ENCODE data around the gene CLTA. TPM values are rescaled to one million over a fixed set of nuclear protein-coding genes. Genes with fewer than 3 reads are reported as not detected.

Gene CLTA
- total RNA-seq, 2 experiments from 2014 or later, result 32.0 to 32.8 TPM

DNA sequence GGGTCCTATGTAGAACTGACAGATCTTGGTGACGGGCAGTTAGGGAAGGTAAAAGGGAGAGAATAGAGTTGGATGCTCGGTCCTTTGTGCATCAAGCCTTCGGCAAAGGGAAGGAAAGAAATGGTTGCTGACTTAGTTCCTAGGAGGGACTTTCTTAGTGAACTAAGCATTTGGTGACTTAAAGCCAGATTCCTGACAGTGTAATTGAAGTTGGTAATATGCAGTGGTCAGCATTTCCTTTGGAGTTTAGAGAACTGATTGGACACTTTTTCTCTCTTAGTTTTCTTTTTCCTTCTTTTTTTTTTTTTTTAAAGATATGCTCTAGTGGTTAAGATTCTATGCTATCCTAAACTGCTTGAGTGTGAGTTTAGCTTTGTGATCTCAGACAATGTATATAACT is 2.3 kb downstream of the CLTA start:
- Mint-ChIP-seq H3K27me3 (no peaks in the 10 kb centered on the region), H3K9me3 (no peaks in the 10 kb centered on the region), H3K4me3 (peak overlapping the region; percentile 93), H3K4me1 (ENCODE audit: low read depth) (peaks cover 54% of the 10 kb centered on the region), H3K36me3 (ENCODE audit: low read depth) (peaks cover 36% of the 10 kb centered on the region), H3K27ac (peak overlapping the region; percentile 54)
- CTCF ChIA-PET, result no interaction called here
- H3K27me3 ChIP-seq (ENCODE audit: control insufficient read depth in 1 of 2, insufficient read depth in 2 of 2, low read length in 2 of 2), result no peaks in the 10 kb centered on the region
- H3K36me3 ChIP-seq (ENCODE audit: insufficient read depth, low read length), result peaks cover 17% of the 10 kb centered on the region
- ATAC-seq (ENCODE audit: poor library complexity) (no peak), DNase-seq (no peak)
- no peaks in the 10 kb centered on the region for H3K9me3 ChIP-seq (ENCODE audit: control insufficient read depth in 1 of 2, insufficient read depth in 1 of 2, low read length in 2 of 2)
- peak overlapping the region; percentile 62 for H3K4me3 ChIP-seq (ENCODE audit: low read length)
- intact Hi-C loops (cut with DNase I, micrococcal nuclease), result loop anchor here in 1 of 2 experiments (5.0 kb wide), 2 partner anchors 64 to 379 kb away; partner anchors contain the start of genes GNE and MELK
- no peak overlapping the region for H3K27ac ChIP-seq (ENCODE audit: low read depth in 1 of 2, low read length in 2 of 2)
- TF ChIP-seq, protein P1, sequence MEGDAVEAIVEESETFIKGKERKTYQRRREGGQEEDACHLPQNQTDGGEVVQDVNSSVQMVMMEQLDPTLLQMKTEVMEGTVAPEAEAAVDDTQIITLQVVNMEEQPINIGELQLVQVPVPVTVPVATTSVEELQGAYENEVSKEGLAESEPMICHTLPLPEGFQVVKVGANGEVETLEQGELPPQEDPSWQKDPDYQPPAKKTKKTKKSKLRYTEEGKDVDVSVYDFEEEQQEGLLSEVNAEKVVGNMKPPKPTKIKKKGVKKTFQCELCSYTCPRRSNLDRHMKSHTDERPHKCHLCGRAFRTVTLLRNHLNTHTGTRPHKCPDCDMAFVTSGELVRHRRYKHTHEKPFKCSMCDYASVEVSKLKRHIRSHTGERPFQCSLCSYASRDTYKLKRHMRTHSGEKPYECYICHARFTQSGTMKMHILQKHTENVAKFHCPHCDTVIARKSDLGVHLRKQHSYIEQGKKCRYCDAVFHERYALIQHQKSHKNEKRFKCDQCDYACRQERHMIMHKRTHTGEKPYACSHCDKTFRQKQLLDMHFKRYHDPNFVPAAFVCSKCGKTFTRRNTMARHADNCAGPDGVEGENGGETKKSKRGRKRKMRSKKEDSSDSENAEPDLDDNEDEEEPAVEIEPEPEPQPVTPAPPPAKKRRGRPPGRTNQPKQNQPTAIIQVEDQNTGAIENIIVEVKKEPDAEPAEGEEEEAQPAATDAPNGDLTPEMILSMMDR (IDR thresholded peaks at IDR 0.05), result no peak
- H3K4me1 ChIP-seq (ENCODE audit: insufficient read depth, low read length), result peaks cover 41% of the 10 kb centered on the region
- POLR2A ChIA-PET, result interaction anchor here (3.0 kb wide), 1 partner anchor 9 kb away, joined by 16 read pairs; no protein-coding TSS in a partner anchor

DNA sequence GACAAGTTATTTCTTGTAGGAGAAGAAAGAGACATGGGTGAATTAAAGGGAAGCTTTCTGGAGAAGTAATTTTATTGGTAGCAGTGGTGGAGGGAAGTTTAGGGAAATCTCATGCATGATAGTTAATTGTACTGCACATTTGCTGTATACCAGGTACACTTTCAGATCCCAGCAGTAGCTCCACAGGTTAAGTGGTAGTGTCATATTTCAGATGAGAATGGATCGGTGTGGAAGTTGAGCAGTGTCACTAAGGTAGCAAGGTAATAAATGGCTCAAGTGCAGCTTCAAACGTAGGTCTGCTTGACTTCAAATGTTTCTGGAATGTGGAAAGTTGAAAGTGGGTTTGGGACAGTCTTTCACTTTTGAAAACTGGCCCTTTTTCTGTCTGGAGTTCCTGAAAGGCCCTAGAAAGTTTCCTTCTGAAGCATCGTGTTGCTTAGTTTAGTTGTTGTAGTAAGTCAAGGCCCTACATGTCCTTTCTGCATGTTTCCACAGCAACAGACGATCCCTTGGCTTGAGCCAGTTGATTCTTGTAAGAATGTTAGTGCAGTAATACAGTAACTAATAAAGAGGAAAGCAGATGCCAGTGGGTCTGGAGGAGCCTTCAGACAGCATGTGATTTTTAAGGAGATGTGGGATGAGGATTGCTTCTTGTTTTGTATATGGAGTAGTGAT is 3.7 kb downstream of the CLTA start:
- peaks cover 48% of the 10 kb centered on the region for H3K36me3 Mint-ChIP-seq (ENCODE audit: low read depth)
- Histone ChIP-seq H3K4me1 (ENCODE audit: insufficient read depth, low read length) (peaks cover 41% of the 10 kb centered on the region), H3K9me3 (ENCODE audit: control insufficient read depth in 1 of 2, insufficient read depth in 1 of 2, low read length in 2 of 2) (no peaks in the 10 kb centered on the region), H3K27ac (ENCODE audit: low read depth in 1 of 2, low read length in 2 of 2) (no peak overlapping the region), H3K36me3 (ENCODE audit: insufficient read depth, low read length) (peaks cover 31% of the 10 kb centered on the region), H3K4me3 (ENCODE audit: low read length) (no peak overlapping the region), H3K27me3 (ENCODE audit: control insufficient read depth in 1 of 2, insufficient read depth in 2 of 2, low read length in 2 of 2) (no peaks in the 10 kb centered on the region)
- H3K9me3 Mint-ChIP-seq, result no peaks in the 10 kb centered on the region
- DNase-seq (no peak), ATAC-seq (ENCODE audit: poor library complexity) (no peak)
- ChIA-PET POLR2A (interaction anchor here (1.1 to 1.2 kb wide), 2 partner anchors 8 to 64 kb away, joined by 3 to 4 read pairs; partner anchors contain the start of gene GNE), CTCF (no interaction called here)
- TF ChIP-seq, protein P1 (IDR thresholded peaks at IDR 0.05), result no peak
- H3K27ac Mint-ChIP-seq, result peak overlapping the region; percentile 54
- peaks cover 54% of the 10 kb centered on the region for H3K4me1 Mint-ChIP-seq (ENCODE audit: low read depth)
- H3K4me3 Mint-ChIP-seq, result no peak overlapping the region
- intact Hi-C loops (cut with DNase I, micrococcal nuclease), result loop anchor here in 1 of 2 experiments (5.0 kb wide), 2 partner anchors 63 to 378 kb away; partner anchors contain the start of genes GNE and MELK
- no peaks in the 10 kb centered on the region for H3K27me3 Mint-ChIP-seq

DNA sequence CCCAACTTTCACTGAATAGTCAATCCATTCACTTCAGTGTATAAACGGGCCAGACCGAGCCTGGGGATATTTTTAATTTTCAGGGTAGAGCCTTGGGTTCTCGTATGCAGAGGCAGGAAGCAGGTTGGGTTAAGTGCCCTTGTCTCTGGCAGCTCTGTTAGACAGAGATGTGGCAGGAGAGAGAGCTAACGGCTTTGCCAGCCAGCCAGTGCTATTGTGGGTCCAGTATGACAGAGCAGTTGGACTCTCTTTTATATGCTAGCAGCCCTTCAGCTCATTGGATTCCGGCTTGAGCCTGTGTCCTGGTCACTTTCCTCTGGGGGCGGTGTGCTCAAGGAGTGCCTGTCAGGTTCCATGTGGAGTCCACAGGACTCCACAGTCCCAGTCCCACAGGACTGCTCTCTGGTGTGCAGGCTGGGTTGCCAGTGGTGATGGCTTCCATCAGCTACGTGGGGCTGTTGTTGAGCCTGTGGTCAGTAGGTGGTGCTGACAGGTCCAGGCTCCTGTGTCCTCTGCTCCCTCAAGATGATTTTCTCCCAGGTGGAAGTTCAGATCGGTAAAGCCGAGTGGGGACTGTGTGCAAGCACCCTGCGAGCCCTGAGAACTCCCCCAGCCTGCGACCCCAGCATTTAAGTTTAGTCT is 14.3 kb downstream of the CLTA start:
- H3K9me3 ChIP-seq (ENCODE audit: control insufficient read depth in 1 of 2, insufficient read depth in 1 of 2, low read length in 2 of 2), result no peaks in the 10 kb centered on the region
- DNase-seq (no peak), ATAC-seq (ENCODE audit: poor library complexity) (no peak)
- TF ChIP-seq, protein P1 (IDR thresholded peaks at IDR 0.05), result no peak
- H3K4me1 ChIP-seq (ENCODE audit: insufficient read depth, low read length), result peaks cover 27% of the 10 kb centered on the region
- Mint-ChIP-seq H3K27me3 (no peaks in the 10 kb centered on the region), H3K27ac (no peak overlapping the region), H3K36me3 (ENCODE audit: low read depth) (peaks cover 100% of the 10 kb centered on the region), H3K4me1 (ENCODE audit: low read depth) (peaks cover 44% of the 10 kb centered on the region), H3K9me3 (no peaks in the 10 kb centered on the region), H3K4me3 (no peak overlapping the region)
- intact Hi-C loops (cut with DNase I, micrococcal nuclease), result no loop called here
- CTCF ChIA-PET, result no interaction called here
- H3K36me3 ChIP-seq (ENCODE audit: insufficient read depth, low read length), result peaks cover 95% of the 10 kb centered on the region
- no peaks in the 10 kb centered on the region for H3K27me3 ChIP-seq (ENCODE audit: control insufficient read depth in 1 of 2, insufficient read depth in 2 of 2, low read length in 2 of 2)
- H3K4me3 ChIP-seq (ENCODE audit: low read length), result no peak overlapping the region
- no peak overlapping the region for H3K27ac ChIP-seq (ENCODE audit: low read depth in 1 of 2, low read length in 2 of 2)
- POLR2A ChIA-PET, result interaction anchor here (1.3 kb wide), 1 partner anchor 14 kb away, joined by 4 read pairs; the partner anchor contains the start of gene CLTA

Measured in CD4-positive, alpha-beta T cell (primary cell).